ENCODE data around the gene MAP3K2. TPM values are rescaled to one million over a fixed set of nuclear protein-coding genes. Genes with fewer than 3 reads are reported as not detected.

The MAP3K2 gene
- total RNA-seq, 4 donors from 2014 or later = 84.8 to 118 (median 92.8) TPM

- H3K27ac ChIP-seq = no peak overlapping the region
- H3K9me3 ChIP-seq = no peaks in the 10 kb centered on the region
- no peak for DNase-seq
- H3K4me3 ChIP-seq (replicated peaks in 1 of 3) = no peak overlapping the region
- TF ChIP-seq CTCF (IDR thresholded peaks at IDR 0.05) (no peak), POLR2A (IDR thresholded peaks at IDR 0.05) (no peak)
- no peaks in the 10 kb centered on the region for H3K27me3 ChIP-seq
- no peaks in the 10 kb centered on the region for H3K4me1 ChIP-seq
- intact Hi-C loops (cut with DNase I) = loop anchor here (10.0 kb wide), 1 partner anchor 201 kb away; no protein-coding TSS in a partner anchor
- H3K36me3 ChIP-seq = peaks cover 68 to 81% of the 10 kb centered on the region in 2 donors
- WGBS, 2 donors = 85 to 88% methylated on average over 9 of the region's 9 CpGs
These were observed 112.0 kb downstream of the MAP3K2 start for GRCh38 chr2:127275789-127276188.

GRCh38 chr2:127275356-127275755, 112.4 kb downstream of the MAP3K2 start:
- Histone ChIP-seq H3K9me3 (no peaks in the 10 kb centered on the region), H3K4me3 (replicated peaks in 1 of 3) (no peak overlapping the region), H3K27me3 (no peaks in the 10 kb centered on the region), H3K27ac (no peak overlapping the region), H3K4me1 (no peaks in the 10 kb centered on the region), H3K36me3 (peaks cover 68 to 85% of the 10 kb centered on the region in 2 donors)
- DNase-seq = no peak
- WGBS, 2 donors = 91 to 98% methylated on average over 3 of the region's 3 CpGs
- intact Hi-C loops (cut with DNase I) = loop anchor here (10.0 kb wide), 1 partner anchor 201 kb away; no protein-coding TSS in a partner anchor
- TF ChIP-seq POLR2A (IDR thresholded peaks at IDR 0.05) = no peak
- TF ChIP-seq CTCF (IDR thresholded peaks at IDR 0.05) = no peak

GRCh38 chr2:127270663-127271062, 117.1 kb downstream of the MAP3K2 start:
- H3K9me3 ChIP-seq = no peaks in the 10 kb centered on the region
- no peak overlapping the region for H3K4me3 ChIP-seq (replicated peaks in 1 of 3)
- TF ChIP-seq CTCF (IDR thresholded peaks at IDR 0.05) = no peak
- TF ChIP-seq POLR2A (IDR thresholded peaks at IDR 0.05) = no peak
- H3K36me3 ChIP-seq = peaks cover 62 to 72% of the 10 kb centered on the region in 2 donors
- WGBS, 2 donors = 98 to 100% methylated on average over 2 to 4 of the region's 5 CpGs
- H3K27ac ChIP-seq = no peak overlapping the region
- no peaks in the 10 kb centered on the region for H3K27me3 ChIP-seq
- H3K4me1 ChIP-seq = no peaks in the 10 kb centered on the region
- no peak for DNase-seq
- intact Hi-C loops (cut with DNase I) = loop anchor here (10.0 kb wide), 1 partner anchor 196 kb away; no protein-coding TSS in a partner anchor

GRCh38 chr2:127261804-127262406, 125.9 kb downstream of the MAP3K2 start:
- Histone ChIP-seq H3K27me3 (no peaks in the 10 kb centered on the region), H3K36me3 (peaks cover 29 to 41% of the 10 kb centered on the region in 2 donors), H3K4me3 (replicated peaks in 1 of 3) (no peak overlapping the region), H3K9me3 (no peaks in the 10 kb centered on the region), H3K4me1 (no peaks in the 10 kb centered on the region), H3K27ac (no peak overlapping the region)
- intact Hi-C loops (cut with DNase I) = no loop called here
- TF ChIP-seq CTCF (IDR thresholded peaks at IDR 0.05) (no peak), POLR2A (IDR thresholded peaks at IDR 0.05) (no peak)
- DNase-seq = no peak
- 91% methylated on average over 8 of the region's 8 CpGs for WGBS, 2 donors

GRCh38 chr2:127259355-127259754, 128.4 kb downstream of the MAP3K2 start:
- no peak for TF ChIP-seq CTCF (IDR thresholded peaks at IDR 0.05)
- TF ChIP-seq POLR2A (IDR thresholded peaks at IDR 0.05) = no peak
- Histone ChIP-seq H3K4me3 (replicated peaks in 1 of 3) (no peak overlapping the region), H3K4me1 (no peaks in the 10 kb centered on the region), H3K27me3 (no peaks in the 10 kb centered on the region), H3K9me3 (no peaks in the 10 kb centered on the region), H3K36me3 (peaks cover 34 to 48% of the 10 kb centered on the region in 2 donors), H3K27ac (no peak overlapping the region)
- DNase-seq = no peak
- WGBS, 2 donors = 94 to 97% methylated on average over 5 of the region's 5 CpGs
- intact Hi-C loops (cut with DNase I) = no loop called here

All from thyroid gland (tissue), 4 donors.